Stimulated activated CD4-positive, alpha-beta T cell treated with anti-CD3 and anti-CD28 coated beads, Interleukin-1b, Interleukin-23, amount 100 ng/mL, for 1 hour (primary cell): ENCODE measurements around the gene MAP2K7.

Source experiments
- DNase-seq, 2 donors: peaks; one replicate each; pipeline ENCODE4 v3.0.0-alpha.2; 2020; ENCODE audit warnings: low read depth in 2 of 2

Gene MAP2K7

GRCh38 chr19:7918615-7919421 lies 15.1 kb downstream of the MAP2K7 start:
- no peak for DNase-seq

- peak; percentile 90 to 93 for DNase-seq
Measured at GRCh38 chr19:7919610-7920518, 16.2 kb downstream of the MAP2K7 start, which contains the start of gene SNAPC2. TSS of gene SNAPC2 (plus strand) at chr19:7920338. CDS start at chr19:7920367, 29 bp downstream.

- peak; percentile 100 for DNase-seq
Measured at GRCh38 chr19:7920519-7921301, 17.0 kb downstream of the MAP2K7 start.

GRCh38 chr19:7921302-7921966 lies 17.8 kb downstream of the MAP2K7 start:
- DNase-seq, result no peak

- DNase-seq, result no peak
Measured at GRCh38 chr19:7921967-7922835, 18.5 kb downstream of the MAP2K7 start.

- DNase-seq, result no peak
Measured at GRCh38 chr19:7922836-7923195, 19.1 kb downstream of the MAP2K7 start.

- DNase-seq, result no peak
Measured at GRCh38 chr19:7923295-7924191, 19.9 kb downstream of the MAP2K7 start.

GRCh38 chr19:7924241-7924640 lies 20.6 kb downstream of the MAP2K7 start:
- DNase-seq, result no peak

GRCh38 chr19:7924651-7925170 lies 21.0 kb downstream of the MAP2K7 start:
- DNase-seq, result no peak

GRCh38 chr19:7925171-7925851 lies 21.6 kb downstream of the MAP2K7 start:
- peak; percentile 49 to 59 for DNase-seq

GRCh38 chr19:7926021-7926726 lies 22.5 kb downstream of the MAP2K7 start, which contains the start of gene CTXN1:
TSS of gene CTXN1 (minus strand) at chr19:7926135. CDS start at chr19:7925538, 597 bp downstream.
- peak; percentile 50 to 81 for DNase-seq

- DNase-seq, result no peak
Measured at GRCh38 chr19:7926727-7927604, 23.3 kb downstream of the MAP2K7 start.

GRCh38 chr19:7927605-7928333 lies 24.1 kb downstream of the MAP2K7 start:
- no peak for DNase-seq

- DNase-seq, result no peak
Measured at GRCh38 chr19:7928334-7928706, 24.6 kb downstream of the MAP2K7 start.

GRCh38 chr19:7928741-7929701 lies 25.3 kb downstream of the MAP2K7 start:
- peak in 1 of 2 donors; percentile 22 for DNase-seq
